Activated naive CD8-positive, alpha-beta T cell treated with anti-CD3 and anti-CD28 coated beads, Interleukin-2, amount 50 U/mL, for 24 hours (primary cell): ENCODE results near the gene PCDHA5.
A peak's percentile ranks its signal among the peaks of the same experiment; 100 is the strongest.
"Not testable (repeated sequence)": the region's sequence is repeated elsewhere in the genome, so short reads cannot be mapped to it uniquely, and the experiment has no call there.

ENCODE experiments used
- ATAC-seq: fragments of 150-1000 bp; cut with Tn5 transposase; one replicate; pipeline ENCODE4 v1.10.0; 2021
- DNase-seq: peaks from one replicate; pipeline ENCODE4 v3.0.0; 2021
- H3K27ac Mint-ChIP-seq: one replicate; pipeline ENCODE4 v1.8.0; 2021; ENCODE audit warnings: mild to moderate bottlenecking, mixed read lengths
- H3K27me3 Mint-ChIP-seq: one replicate; pipeline ENCODE4 v1.8.0; 2021; ENCODE audit warnings: mixed read lengths
- H3K36me3 Mint-ChIP-seq: one replicate; pipeline ENCODE4 v1.8.0; 2021; ENCODE audit warnings: low read depth, mixed read lengths
- H3K4me1 Mint-ChIP-seq: one replicate; pipeline ENCODE4 v1.8.0; 2021; ENCODE audit warnings: mixed read lengths
- H3K4me3 Mint-ChIP-seq: one replicate; pipeline ENCODE4 v1.8.0; 2021; ENCODE audit warnings: mild to moderate bottlenecking, moderate library complexity, mixed read lengths
- H3K9me3 Mint-ChIP-seq: one replicate; pipeline ENCODE4 v1.8.0; 2021; ENCODE audit warnings: mixed read lengths

Gene PCDHA5

DNA sequence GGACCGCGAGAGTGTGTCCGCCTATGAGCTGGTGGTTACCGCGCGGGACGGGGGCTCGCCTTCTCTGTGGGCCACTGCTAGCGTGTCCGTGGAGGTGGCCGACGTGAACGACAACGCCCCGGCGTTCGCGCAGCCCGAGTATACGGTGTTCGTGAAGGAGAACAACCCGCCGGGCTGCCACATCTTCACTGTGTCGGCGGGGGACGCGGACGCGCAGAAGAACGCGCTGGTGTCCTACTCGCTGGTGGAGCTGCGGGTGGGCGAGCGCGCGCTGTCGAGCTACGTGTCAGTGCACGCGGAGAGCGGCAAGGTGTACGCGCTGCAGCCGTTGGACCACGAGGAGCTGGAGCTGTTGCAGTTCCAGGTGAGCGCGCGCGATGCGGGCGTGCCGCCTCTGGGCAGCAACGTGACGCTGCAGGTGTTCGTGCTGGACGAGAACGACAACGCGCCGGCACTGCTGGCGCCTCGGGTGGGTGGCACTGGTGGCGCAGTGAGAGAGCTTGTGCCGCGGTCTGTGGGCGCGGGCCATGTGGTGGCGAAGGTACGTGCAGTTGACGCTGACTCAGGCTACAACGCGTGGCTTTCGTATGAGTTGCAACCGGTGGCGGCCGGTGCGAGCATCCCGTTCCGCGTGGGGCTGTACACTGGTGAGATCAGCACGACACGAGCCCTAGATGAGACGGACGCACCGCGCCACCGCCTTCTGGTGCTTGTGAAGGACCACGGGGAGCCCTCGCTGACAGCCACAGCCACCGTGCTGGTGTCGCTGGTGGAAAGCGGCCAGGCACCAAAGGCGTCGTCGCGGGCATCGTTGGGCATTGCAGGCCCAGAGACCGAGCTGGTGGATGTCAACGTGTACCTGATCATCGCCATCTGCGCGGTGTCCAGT lies 14.5 kb downstream of the PCDHA5 start:
- H3K4me3 Mint-ChIP-seq = no peak overlapping the region
- peaks cover 6% of the 10 kb centered on the region for H3K36me3 Mint-ChIP-seq
- ATAC-seq (no peak), DNase-seq (no peak)
- H3K4me1 Mint-ChIP-seq = no peaks in the 10 kb centered on the region
- peaks cover 29% of the 10 kb centered on the region for H3K9me3 Mint-ChIP-seq
- peaks cover 30% of the 10 kb centered on the region for H3K27me3 Mint-ChIP-seq
- H3K27ac Mint-ChIP-seq = no peak overlapping the region

DNA sequence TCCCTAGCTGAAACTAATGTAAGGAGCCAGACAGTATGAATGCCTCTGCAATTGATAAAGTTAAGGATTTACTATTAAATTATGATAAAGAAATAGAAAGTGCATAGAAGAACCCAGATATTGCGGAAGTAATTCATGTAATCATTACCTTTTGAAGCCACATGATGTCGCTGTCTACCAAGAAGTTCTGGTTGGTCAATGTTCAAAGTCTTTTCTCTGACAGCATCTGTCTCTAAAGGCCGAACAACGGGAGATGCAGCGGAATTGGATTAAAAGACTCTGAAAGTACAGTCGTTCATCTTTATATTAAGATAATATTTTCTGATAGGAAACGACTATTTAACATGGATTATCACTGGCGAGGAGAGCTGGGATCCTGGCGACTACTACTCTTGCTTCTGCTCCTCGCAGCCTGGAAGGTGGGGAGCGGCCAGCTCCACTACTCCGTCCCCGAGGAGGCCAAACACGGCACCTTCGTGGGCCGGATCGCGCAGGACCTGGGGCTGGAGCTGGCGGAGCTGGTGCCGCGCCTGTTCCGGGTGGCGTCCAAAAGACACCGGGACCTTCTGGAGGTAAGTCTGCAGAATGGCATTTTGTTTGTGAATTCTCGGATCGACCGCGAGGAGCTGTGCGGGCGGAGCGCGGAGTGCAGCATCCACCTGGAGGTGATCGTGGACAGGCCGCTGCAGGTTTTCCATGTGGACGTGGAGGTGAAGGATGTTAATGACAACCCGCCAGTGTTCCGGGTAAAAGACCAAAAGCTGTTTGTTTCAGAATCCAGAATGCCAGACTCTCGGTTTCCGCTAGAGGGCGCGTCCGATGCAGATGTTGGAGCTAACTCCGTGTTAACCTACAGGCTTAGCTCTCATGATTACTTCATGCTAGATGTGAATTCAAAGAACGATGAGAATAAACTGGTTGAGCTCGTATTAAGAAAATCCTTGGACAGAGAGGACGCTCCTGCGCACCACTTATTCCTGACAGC lies 19.9 kb downstream of the PCDHA5 start, which contains the start of gene PCDHA8:
PCDHA8 (plus strand) TSS at position 210 of the 985 bp plus-strand sequence; CDS start at position 345, 135 bp downstream.
- Mint-ChIP-seq H3K4me1 (no peaks in the 10 kb centered on the region), H3K4me3 (no peak within 1 kb of the TSS), H3K36me3 (peaks cover 10% of the 10 kb centered on the region), H3K9me3 (peaks cover 18% of the 10 kb centered on the region), H3K27ac (no peak within 1 kb of the TSS), H3K27me3 (peaks cover 18% of the 10 kb centered on the region)
- DNase-seq (peak; percentile 12), ATAC-seq (no peak)

DNA sequence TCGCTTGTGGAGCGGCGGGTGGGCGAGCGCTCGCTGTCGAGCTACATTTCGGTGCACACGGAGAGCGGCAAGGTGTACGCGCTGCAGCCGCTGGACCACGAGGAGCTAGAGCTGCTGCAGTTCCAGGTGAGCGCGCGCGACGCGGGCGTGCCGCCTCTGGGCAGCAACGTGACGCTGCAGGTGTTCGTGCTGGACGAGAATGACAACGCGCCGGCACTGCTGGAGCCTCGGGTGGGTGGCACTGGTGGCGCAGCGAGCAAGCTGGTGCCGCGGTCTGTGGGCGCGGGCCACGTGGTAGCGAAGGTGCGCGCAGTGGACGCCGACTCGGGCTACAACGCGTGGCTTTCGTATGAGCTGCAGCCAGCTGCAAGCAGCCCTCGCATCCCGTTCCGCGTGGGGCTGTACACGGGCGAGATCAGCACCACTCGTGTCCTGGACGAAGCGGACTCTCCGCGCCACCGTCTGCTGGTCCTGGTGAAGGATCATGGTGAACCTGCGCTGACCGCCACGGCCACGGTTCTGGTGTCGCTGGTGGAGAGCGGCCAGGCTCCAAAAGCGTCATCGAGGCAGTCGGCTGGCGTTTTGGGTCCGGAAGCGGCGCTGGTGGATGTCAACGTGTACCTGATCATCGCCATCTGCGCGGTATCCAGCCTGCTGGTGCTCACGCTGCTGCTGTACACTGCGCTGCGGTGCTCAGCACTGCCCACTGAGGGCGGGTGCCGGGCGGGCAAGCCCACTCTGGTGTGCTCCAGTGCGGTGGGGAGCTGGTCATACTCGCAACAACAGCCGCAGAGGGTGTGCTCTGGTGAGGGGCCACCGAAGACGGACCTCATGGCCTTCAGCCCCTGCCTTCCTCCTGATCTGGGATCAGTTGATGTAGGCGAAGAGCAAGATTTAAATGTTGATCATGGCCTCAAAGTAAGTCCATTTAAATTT lies 21.7 kb downstream of the PCDHA5 start:
- H3K27ac Mint-ChIP-seq = no peak overlapping the region
- H3K36me3 Mint-ChIP-seq = peaks cover 11% of the 10 kb centered on the region
- no peaks in the 10 kb centered on the region for H3K4me1 Mint-ChIP-seq
- peaks cover 19% of the 10 kb centered on the region for H3K27me3 Mint-ChIP-seq
- DNase-seq (no peak), ATAC-seq (no peak)
- no peak overlapping the region for H3K4me3 Mint-ChIP-seq
- peaks cover 18% of the 10 kb centered on the region for H3K9me3 Mint-ChIP-seq

DNA sequence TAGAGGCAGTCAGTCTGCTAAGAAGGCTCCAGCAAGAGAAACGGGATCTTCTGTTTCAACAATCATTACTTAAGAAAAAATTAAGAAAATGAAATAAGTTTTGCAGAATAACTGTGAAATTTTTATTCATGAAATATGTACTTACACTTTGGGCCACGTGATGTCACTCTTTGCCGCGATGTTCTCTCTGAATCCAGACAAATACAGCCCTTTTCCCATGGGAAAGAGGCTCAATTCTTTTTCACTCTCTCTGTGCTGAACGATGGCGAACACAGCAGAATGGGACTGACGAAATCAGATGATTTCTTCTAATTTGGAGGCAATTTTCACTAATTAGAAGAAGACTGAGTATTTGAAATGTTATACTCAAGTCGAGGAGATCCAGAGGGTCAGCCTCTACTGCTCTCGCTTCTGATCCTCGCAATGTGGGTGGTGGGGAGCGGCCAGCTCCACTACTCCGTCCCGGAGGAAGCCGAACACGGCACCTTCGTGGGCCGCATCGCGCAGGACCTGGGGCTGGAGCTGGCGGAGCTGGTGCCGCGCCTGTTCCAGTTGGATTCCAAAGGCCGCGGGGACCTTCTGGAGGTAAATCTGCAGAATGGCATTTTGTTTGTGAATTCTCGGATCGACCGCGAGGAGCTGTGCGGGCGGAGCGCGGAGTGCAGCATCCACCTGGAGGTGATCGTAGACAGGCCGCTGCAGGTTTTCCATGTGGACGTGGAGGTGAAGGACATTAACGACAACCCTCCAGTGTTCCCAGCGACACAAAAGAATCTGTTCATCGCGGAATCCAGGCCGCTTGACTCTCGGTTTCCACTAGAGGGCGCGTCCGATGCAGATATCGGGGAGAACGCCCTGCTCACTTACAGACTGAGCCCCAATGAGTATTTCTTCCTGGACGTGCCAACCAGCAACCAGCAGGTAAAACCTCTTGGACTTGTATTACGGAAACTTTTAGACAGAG lies 27.0 kb downstream of the PCDHA5 start, which contains the start of gene PCDHA9:
PCDHA9 (plus strand) TSS at position 244 of the 964 bp plus-strand sequence; CDS start at position 358, 114 bp downstream.
- not testable (repeated sequence) for H3K4me1 Mint-ChIP-seq, H3K36me3 Mint-ChIP-seq, H3K27me3 Mint-ChIP-seq, H3K4me3 Mint-ChIP-seq, H3K27ac Mint-ChIP-seq, ATAC-seq, H3K9me3 Mint-ChIP-seq, DNase-seq

DNA sequence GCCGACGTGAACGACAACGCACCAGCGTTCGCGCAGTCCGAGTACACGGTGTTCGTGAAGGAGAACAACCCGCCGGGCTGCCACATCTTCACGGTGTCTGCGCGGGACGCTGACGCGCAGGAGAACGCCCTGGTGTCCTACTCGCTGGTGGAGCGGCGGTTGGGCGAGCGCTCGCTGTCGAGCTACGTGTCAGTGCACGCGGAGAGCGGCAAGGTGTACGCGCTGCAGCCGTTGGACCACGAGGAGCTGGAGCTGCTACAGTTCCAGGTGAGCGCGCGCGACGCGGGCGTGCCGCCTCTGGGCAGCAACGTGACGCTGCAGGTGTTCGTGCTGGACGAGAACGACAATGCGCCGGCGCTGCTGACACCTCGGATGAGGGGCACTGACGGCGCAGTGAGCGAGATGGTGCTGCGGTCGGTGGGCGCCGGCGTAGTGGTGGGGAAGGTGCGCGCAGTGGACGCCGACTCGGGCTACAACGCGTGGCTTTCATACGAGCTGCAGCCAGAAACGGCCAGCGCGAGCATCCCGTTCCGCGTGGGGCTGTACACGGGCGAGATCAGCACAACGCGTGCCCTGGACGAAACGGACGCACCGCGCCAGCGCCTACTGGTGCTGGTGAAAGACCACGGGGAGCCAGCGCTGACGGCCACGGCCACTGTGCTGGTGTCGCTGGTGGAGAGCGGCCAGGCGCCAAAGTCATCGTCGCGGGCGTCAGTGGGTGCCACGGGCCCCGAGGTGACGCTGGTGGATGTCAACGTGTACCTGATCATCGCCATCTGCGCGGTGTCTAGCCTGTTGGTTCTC lies 28.6 kb downstream of the PCDHA5 start:
- not testable (repeated sequence) for H3K27ac Mint-ChIP-seq, DNase-seq, H3K4me1 Mint-ChIP-seq, ATAC-seq, H3K36me3 Mint-ChIP-seq, H3K27me3 Mint-ChIP-seq, H3K4me3 Mint-ChIP-seq, H3K9me3 Mint-ChIP-seq

DNA sequence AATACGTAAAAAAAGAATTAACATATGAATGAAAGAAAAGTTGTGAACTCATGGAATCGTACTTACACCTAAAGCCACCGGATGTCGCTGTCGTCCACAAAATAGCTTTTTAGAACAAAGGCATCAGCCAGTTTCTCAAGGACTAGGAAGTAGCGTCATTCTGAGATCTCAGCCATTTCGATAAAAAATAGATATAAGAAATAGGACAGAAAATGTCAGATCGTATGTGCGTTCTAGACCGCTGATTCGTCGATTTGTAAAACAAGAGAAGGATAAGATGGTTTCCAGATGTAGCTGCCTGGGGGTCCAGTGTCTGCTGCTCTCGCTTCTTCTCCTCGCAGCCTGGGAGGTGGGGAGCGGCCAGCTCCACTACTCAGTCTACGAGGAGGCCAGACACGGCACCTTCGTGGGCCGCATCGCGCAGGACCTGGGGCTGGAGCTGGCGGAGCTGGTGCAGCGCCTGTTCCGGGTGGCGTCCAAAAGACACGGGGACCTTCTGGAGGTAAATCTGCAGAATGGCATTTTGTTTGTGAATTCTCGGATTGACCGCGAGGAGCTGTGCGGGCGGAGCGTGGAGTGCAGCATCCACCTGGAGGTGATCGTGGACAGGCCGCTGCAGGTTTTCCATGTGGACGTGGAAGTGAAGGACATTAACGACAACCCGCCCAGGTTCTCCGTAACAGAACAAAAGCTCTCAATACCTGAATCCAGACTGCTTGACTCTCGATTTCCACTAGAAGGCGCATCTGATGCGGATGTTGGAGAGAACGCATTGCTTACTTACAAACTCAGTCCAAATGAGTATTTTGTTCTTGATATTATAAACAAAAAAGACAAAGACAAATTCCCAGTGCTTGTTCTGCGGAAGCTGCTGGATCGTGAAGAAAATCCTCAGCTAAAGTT lies 34.6 kb downstream of the PCDHA5 start, which contains the start of gene PCDHA10:
PCDHA10 (plus strand) TSS at position 126 of the 903 bp plus-strand sequence; CDS start at position 278, 152 bp downstream.
- Mint-ChIP-seq H3K9me3 (peaks cover 10% of the 10 kb centered on the region), H3K36me3 (peaks cover 2% of the 10 kb centered on the region), H3K27me3 (peaks cover 5% of the 10 kb centered on the region), H3K4me3 (no peak within 1 kb of the TSS), H3K4me1 (no peaks in the 10 kb centered on the region), H3K27ac (no peak within 1 kb of the TSS)
- DNase-seq (no peak), ATAC-seq (no peak)

DNA sequence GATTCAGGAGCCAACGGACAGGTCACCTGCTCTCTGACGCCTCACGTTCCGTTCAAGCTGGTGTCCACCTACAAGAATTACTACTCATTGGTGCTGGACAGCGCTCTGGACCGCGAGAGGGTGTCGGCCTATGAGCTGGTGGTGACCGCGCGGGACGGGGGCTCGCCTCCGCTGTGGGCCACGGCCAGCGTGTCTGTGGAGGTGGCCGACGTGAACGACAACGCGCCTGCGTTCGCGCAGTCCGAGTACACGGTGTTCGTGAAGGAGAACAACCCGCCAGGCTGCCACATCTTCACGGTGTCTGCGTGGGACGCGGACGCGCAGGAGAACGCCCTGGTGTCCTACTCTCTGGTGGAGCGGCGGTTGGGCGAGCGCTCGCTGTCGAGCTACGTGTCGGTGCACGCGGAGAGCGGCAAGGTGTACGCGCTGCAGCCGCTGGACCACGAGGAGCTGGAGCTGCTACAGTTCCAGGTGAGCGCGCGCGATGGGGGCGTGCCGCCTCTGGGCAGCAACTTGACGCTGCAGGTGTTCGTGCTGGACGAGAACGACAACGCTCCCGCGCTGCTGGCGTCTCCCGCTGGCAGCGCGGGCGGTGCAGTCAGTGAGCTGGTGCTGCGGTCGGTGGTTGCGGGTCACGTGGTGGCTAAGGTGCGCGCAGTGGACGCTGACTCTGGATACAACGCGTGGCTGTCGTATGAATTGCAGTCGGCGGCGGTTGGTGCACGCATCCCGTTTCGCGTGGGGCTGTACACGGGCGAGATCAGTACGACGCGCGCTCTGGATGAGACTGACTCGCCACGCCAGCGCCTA lies 36.0 kb downstream of the PCDHA5 start:
- no peak overlapping the region for H3K4me3 Mint-ChIP-seq
- H3K4me1 Mint-ChIP-seq = no peaks in the 10 kb centered on the region
- H3K27ac Mint-ChIP-seq = no peak overlapping the region
- peaks cover 2% of the 10 kb centered on the region for H3K36me3 Mint-ChIP-seq
- H3K27me3 Mint-ChIP-seq = peaks cover 5% of the 10 kb centered on the region
- no peak for DNase-seq
- H3K9me3 Mint-ChIP-seq = peaks cover 10% of the 10 kb centered on the region
- no peak for ATAC-seq

DNA sequence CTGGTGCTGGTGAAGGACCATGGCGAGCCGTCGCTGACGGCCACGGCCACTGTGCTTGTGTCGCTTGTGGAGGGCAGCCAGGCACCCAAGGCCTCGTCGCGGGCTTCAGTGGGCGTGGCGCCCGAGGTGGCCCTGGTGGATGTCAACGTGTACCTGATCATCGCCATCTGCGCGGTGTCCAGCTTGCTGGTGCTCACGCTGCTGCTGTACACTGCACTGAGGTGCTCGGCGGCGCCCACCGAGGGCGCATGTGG lies 36.5 kb downstream of the PCDHA5 start:
- Mint-ChIP-seq H3K9me3 (peaks cover 10% of the 10 kb centered on the region), H3K4me1 (no peaks in the 10 kb centered on the region), H3K36me3 (peaks cover 2% of the 10 kb centered on the region), H3K4me3 (no peak overlapping the region), H3K27me3 (peaks cover 5% of the 10 kb centered on the region), H3K27ac (no peak overlapping the region)
- no peak for DNase-seq
- no peak for ATAC-seq

DNA sequence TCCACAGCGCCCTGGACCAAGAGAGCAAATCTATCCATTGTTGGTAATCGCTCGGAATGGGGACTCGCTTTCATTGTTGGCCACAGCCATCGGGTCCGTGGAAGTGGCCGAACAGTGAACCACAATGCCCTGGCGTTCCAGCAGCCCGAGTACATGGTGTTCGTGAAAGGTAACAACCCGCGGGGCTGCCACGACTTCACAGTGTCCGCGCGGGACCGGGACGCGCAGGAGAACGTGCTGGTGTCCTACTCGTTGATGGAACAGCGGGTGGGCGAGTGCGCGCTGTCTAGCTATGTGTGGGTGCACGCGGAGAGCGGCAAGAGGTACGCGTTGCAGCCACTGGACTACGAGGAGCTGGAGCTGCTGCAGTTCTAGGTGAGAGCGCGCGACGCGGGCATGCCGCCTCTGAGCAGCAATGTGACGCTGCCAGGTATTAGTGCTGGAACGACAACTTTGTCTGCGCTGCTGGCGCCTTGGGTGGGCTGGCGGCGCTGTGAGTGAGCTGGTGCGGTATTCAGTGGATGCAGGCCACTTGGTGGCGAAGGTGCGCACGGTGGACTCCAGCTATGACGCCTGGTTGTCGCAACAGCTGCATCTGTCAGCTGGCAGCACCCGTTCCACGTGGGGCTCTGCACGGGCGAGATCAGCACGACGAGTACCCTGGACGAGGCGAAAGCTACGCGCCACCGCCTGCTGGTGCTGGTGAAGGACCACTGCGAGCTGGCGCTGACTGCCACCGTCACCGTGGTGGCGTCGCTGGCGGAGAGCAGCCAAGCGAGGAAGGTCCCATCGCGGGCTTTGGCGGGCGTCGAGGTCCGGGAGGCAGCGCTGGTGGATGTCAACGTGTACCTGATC lies 41.3 kb downstream of the PCDHA5 start:
- DNase-seq (no peak), ATAC-seq (no peak)
- H3K9me3 Mint-ChIP-seq = peaks cover 4% of the 10 kb centered on the region
- peaks cover 9% of the 10 kb centered on the region for H3K27me3 Mint-ChIP-seq
- peaks cover 2% of the 10 kb centered on the region for H3K36me3 Mint-ChIP-seq
- H3K4me3 Mint-ChIP-seq = no peak overlapping the region
- H3K4me1 Mint-ChIP-seq = no peaks in the 10 kb centered on the region
- H3K27ac Mint-ChIP-seq = no peak overlapping the region

DNA sequence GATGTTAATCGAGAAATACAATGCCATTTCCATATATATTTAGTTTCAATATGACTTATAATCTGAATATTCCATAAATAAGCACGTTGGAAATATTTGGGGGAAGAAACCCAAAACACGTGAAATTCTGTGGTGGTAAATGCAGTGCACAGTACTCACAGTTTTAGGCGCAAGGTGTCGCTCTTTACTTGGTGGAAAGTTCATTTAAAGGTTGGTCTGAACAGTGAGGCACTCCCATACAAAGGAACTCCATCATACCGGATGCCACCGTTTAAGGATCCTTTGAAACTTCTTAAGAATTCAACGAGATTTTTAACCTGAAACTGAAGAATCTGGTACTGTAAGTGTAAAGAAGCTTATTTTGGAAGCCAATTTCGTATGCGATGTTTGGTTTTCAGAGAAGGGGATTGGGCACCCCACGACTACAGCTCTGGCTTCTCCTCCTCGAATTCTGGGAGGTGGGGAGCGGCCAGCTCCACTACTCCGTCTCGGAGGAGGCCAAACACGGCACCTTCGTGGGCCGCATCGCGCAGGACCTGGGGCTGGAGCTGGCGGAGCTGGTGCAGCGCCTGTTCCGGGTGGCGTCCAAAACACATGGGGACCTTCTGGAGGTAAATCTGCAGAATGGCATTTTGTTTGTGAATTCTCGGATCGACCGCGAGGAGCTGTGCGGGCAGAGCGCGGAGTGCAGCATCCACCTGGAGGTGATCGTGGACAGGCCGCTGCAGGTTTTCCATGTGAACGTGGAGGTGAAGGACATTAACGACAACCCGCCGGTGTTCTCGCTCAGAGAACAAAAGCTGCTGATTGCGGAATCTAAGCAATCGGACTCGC lies 47.5 kb downstream of the PCDHA5 start, which contains the start of gene PCDHA11:
PCDHA11 (plus strand) TSS at position 237 of the 834 bp plus-strand sequence; CDS start at position 384, 147 bp downstream.
- ATAC-seq = no peak
- DNase-seq = no peak
- H3K9me3 Mint-ChIP-seq = peaks cover 13% of the 10 kb centered on the region
- H3K4me3 Mint-ChIP-seq = no peak within 1 kb of the TSS
- H3K27ac Mint-ChIP-seq = no peak within 1 kb of the TSS
- H3K4me1 Mint-ChIP-seq = no peaks in the 10 kb centered on the region
- H3K27me3 Mint-ChIP-seq = peaks cover 24% of the 10 kb centered on the region
- H3K36me3 Mint-ChIP-seq = peaks cover 9% of the 10 kb centered on the region
